Measurements from ENCODE around the gene WEE1. TPM values are rescaled to one million over a fixed set of nuclear protein-coding genes. Genes with fewer than 3 reads are reported as not detected.

WEE1 gene
- total and polyA plus RNA-seq, 2 donors (not counting 3 experiments of a cell fraction or from before 2014, with no cell fraction given), result 19.2 to 42.8 TPM

DNA sequence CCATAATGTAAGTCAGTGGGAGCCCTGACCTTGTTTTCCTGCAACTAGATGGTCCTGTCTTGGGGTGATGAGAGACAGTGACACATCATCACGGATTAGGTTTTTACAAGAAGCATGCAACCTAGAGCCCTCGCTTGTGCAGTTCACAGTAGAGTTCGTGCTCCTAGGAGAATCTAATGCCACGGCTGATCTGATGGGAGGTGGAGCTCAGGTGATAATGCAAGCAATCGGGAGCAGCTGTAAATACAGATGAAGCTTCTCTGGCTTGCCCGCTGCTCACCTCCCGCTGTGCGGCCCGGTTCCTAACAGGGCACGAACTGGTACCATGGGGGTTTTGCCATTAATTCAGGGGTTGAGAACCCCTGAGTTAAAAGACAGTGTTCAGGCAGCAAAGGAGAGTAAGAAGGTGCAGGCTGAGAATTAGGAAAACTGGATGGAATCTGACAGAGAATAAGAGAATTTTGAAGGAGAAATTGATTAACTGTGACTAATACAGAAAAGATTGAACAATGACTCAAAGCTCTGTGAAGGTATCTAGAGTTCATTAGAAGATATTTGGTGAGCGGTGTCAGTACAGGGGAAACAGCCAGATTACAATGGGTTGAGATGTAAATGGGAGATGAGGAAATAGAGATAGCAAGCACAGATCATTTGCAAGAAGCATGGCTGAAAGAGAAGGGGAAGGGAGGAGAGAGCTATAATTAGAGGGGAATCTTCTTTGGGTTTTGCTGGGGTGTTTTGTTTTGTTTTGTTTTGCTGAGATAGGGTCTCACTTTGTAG, 21.0 kb downstream of the WEE1 start:
- H2AFZ ChIP-seq (ENCODE audit: low read depth, low read length), result no peak overlapping the region
- dilution Hi-C loops (cut with MboI; ENCODE audit: extremely low pct_ligation_motif_present, low sequenced_read_pairs) (no loop called here), intact Hi-C loops (cut with micrococcal nuclease) (no loop called here)
- TF ChIP-seq JUN (IDR thresholded peaks at IDR 0.05; ENCODE audit: borderline replicate concordance, insufficient read depth, insufficient read length, low read depth) (no peak), GATA2 (IDR thresholded peaks at IDR 0.05; ENCODE audit: insufficient read depth, insufficient read length, low read depth, low read length) (no peak), FOS (IDR thresholded peaks at IDR 0.05; ENCODE audit: borderline replicate concordance, insufficient read depth, low read length) (no peak), MYC (IDR thresholded peaks at IDR 0.05; ENCODE audit: low read depth, low read length) (no peak)
- TF ChIP-seq, protein P1, sequence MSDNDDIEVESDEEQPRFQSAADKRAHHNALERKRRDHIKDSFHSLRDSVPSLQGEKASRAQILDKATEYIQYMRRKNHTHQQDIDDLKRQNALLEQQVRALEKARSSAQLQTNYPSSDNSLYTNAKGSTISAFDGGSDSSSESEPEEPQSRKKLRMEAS (IDR thresholded peaks at IDR 0.05; ENCODE audit: insufficient read depth, insufficient read length), result no peak
- H3K4me2 ChIP-seq (ENCODE audit: insufficient read depth, low read length), result no peak overlapping the region
- H3K9me3 ChIP-seq (replicated peaks; ENCODE audit: control insufficient read depth, insufficient read depth, low read length), result no peaks in the 10 kb centered on the region
- no peaks in the 10 kb centered on the region for H3K79me2 ChIP-seq (ENCODE audit: control insufficient read depth, insufficient read depth, low read length)
- H3K4me3 ChIP-seq (replicated peaks in 1 of 3; ENCODE audit: insufficient read depth in 1 of 3, low read depth in 1 of 3, low read length in 3 of 3), result no peak overlapping the region
- H3K36me3 ChIP-seq (ENCODE audit: control insufficient read depth in 2 of 2, extremely low read depth in 1 of 2, insufficient read depth in 2 of 2, low read length in 2 of 2), result peaks cover 0 to 6% of the 10 kb centered on the region in 2 experiments
- ChIA-PET CTCF (interaction anchor here (1.4 kb wide), 1 partner anchor 154 kb away, joined by 3 read pairs; no protein-coding TSS in a partner anchor), POLR2A (no interaction called here)
- no peaks in the 10 kb centered on the region for H3K9me1 ChIP-seq (replicated peaks; ENCODE audit: control insufficient read depth, extremely low read depth, insufficient read depth, low read length)
- no peaks in the 10 kb centered on the region for H3K4me1 ChIP-seq (ENCODE audit: control insufficient read depth, extremely low read depth, insufficient read depth, low read length)
- no peak overlapping the region for H3K9ac ChIP-seq (replicated peaks; ENCODE audit: extremely low read depth, insufficient read depth, low read length)
- DNase-seq (ENCODE audit: low read depth, low spot score) (no peak), FAIRE-seq (no peak)
- no peak overlapping the region for H3K27ac ChIP-seq (ENCODE audit: insufficient read depth, low read depth, low read length)
- BruUV-seq (replicated peaks), result no TSS peak
- no peaks in the 10 kb centered on the region for H4K20me1 ChIP-seq (replicated peaks; ENCODE audit: control insufficient read depth, extremely low read depth, insufficient read depth, low read length)
- H3K27me3 ChIP-seq (ENCODE audit: control insufficient read depth in 2 of 2, insufficient read depth in 2 of 2, low read length in 2 of 2), result no peaks in the 10 kb centered on the region

DNA sequence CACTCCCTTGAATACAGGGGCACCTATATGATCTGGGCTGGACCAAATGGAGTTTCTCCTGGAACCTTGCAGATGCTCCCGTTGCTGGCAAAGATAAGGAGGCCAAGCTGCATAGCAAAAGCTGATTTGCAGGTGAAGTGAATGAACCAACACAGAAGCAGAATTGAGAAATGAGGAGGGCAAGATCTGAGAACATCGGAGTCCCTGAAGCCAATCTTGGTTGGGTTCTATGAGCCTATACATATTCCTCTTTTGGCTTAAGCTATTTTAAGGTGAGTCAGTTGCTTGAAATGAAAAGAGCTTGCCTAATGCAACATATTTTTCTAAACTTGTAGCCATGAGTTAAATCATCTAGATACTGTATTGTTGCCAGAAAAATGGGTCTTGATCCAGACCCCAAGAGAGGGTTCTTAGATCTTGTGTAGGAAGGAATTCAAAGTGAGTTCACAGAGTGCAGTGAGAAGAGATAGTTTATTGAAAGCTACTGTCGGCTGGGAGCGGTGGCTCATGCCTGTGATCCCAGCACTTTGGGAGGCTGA, 23.5 kb downstream of the WEE1 start:
- H3K36me3 ChIP-seq (ENCODE audit: control insufficient read depth in 2 of 2, extremely low read depth in 1 of 2, insufficient read depth in 2 of 2, low read length in 2 of 2), result no peaks in the 10 kb centered on the region
- H3K27ac ChIP-seq (ENCODE audit: insufficient read depth, low read depth, low read length), result no peak overlapping the region
- H3K9me3 ChIP-seq (replicated peaks; ENCODE audit: control insufficient read depth, insufficient read depth, low read length), result no peaks in the 10 kb centered on the region
- BruUV-seq (replicated peaks), result no TSS peak
- no peak overlapping the region for H2AFZ ChIP-seq (ENCODE audit: low read depth, low read length)
- H4K20me1 ChIP-seq (replicated peaks; ENCODE audit: control insufficient read depth, extremely low read depth, insufficient read depth, low read length), result no peaks in the 10 kb centered on the region
- ChIA-PET POLR2A (interaction anchor here (1.0 kb wide), 1 partner anchor 49 kb away, joined by 4 read pairs; no protein-coding TSS in a partner anchor), CTCF (interaction anchor here (1.1 to 3.1 kb wide), 6 partner anchors 8 to 152 kb away, joined by 3 to 12 read pairs (median 4); no protein-coding TSS in a partner anchor)
- no peak overlapping the region for H3K4me2 ChIP-seq (ENCODE audit: insufficient read depth, low read length)
- H3K9me1 ChIP-seq (replicated peaks; ENCODE audit: control insufficient read depth, extremely low read depth, insufficient read depth, low read length), result no peaks in the 10 kb centered on the region
- H3K9ac ChIP-seq (replicated peaks; ENCODE audit: extremely low read depth, insufficient read depth, low read length), result no peak overlapping the region
- no peak overlapping the region for H3K4me3 ChIP-seq (replicated peaks in 1 of 3; ENCODE audit: insufficient read depth in 1 of 3, low read depth in 1 of 3, low read length in 3 of 3)
- TF ChIP-seq, protein P1 (IDR thresholded peaks at IDR 0.05; ENCODE audit: insufficient read depth, insufficient read length), result no peak
- no peak for TF ChIP-seq GATA2 (IDR thresholded peaks at IDR 0.05; ENCODE audit: insufficient read depth, insufficient read length, low read depth, low read length)
- TF ChIP-seq FOS (IDR thresholded peaks at IDR 0.05; ENCODE audit: borderline replicate concordance, insufficient read depth, low read length), result no peak
- no peak for TF ChIP-seq POLR2AphosphoS5 (IDR thresholded peaks at IDR 0.05; ENCODE audit: insufficient read depth, low read depth, low read length)
- intact Hi-C loops (cut with micrococcal nuclease), result no loop called here
- dilution Hi-C loops (cut with MboI; ENCODE audit: extremely low pct_ligation_motif_present, low sequenced_read_pairs), result no loop called here
- DNase-seq (ENCODE audit: low read depth, low spot score) (no peak), FAIRE-seq (no peak)
- H3K27me3 ChIP-seq (ENCODE audit: control insufficient read depth in 2 of 2, insufficient read depth in 2 of 2, low read length in 2 of 2), result no peaks in the 10 kb centered on the region
- peaks cover 3% of the 10 kb centered on the region for H3K4me1 ChIP-seq (ENCODE audit: control insufficient read depth, extremely low read depth, insufficient read depth, low read length)
- no peaks in the 10 kb centered on the region for H3K79me2 ChIP-seq (ENCODE audit: control insufficient read depth, insufficient read depth, low read length)
